Keratinocyte (primary cell): ENCODE measurements around the gene ZNF292.

Source experiments
- CTCF ChIP-seq, 3 experiments: IDR thresholded peaks in 1 of 3; conservative IDR thresholded peaks in 1 of 3; optimal IDR thresholded peaks in 1 of 3; 2 replicates in 2 of 3; 3 replicates in 1 of 3; pipeline versions ENCODE3 to v1.5.1; 2011; ENCODE audit warnings: low read length in 3 of 3, mild to moderate bottlenecking in 3 of 3, moderate library complexity in 2 of 3, control low read depth in 1 of 3, inconsistent platforms in 1 of 3; ENCODE audit not compliant: insufficient read depth in 2 of 3; ENCODE audit errors: extremely low read depth in 1 of 3
- EZH2 ChIP-seq: IDR thresholded peaks from one replicate; pipeline ENCODE4 v1.6.1; 2012; ENCODE audit warnings: inconsistent platforms, mild to moderate bottlenecking, low read length, moderate library complexity

DNA sequence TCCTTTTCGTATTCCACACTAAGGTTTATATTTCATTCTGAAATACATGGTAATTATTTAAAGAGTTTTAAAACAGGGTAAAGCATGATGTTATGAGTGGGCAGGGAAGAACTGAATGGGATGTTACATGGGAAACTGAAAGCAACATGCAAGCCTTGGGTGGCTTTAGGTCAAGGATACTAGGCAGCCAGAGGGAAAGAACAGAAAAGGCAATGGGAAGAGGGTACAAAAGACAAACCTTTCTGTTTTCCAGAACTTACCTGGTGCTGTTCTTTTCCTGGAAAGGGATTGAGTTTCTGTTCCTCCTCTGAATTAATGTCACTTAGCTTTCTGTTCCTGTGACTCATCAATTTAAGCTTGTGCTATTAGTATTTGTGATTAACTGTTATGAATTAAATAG is 95.9 kb downstream of the ZNF292 start:
- TF ChIP-seq CTCF (optimal IDR thresholded peaks at IDR 0.05 in 1 of 3, IDR thresholded peaks at IDR 0.05 in 1 of 3, conservative IDR thresholded peaks at IDR 0.05 in 1 of 3; ENCODE audit: extremely low read depth in 1 of 3, insufficient read depth in 2 of 3, low read length in 3 of 3), result no peak
- TF ChIP-seq EZH2, result no peak
